GM21619 (cell line): ENCODE results near the gene ALDH1L1.
"Not testable (repeated sequence)": the region's sequence is repeated elsewhere in the genome, so short reads cannot be mapped to it uniquely, and the experiment has no call there.

Experiments used
- ATAC-seq: cut with Tn5 transposase; IDR thresholded peaks from one replicate; pipeline ENCODE4 v1.9.1; 2021; ENCODE audit not compliant: unreplicated experiment

The ALDH1L1 gene

GRCh38 chr3:126108676-126109050 lies 71.7 kb downstream of the ALDH1L1 start:
- no peak for ATAC-seq

DNA sequence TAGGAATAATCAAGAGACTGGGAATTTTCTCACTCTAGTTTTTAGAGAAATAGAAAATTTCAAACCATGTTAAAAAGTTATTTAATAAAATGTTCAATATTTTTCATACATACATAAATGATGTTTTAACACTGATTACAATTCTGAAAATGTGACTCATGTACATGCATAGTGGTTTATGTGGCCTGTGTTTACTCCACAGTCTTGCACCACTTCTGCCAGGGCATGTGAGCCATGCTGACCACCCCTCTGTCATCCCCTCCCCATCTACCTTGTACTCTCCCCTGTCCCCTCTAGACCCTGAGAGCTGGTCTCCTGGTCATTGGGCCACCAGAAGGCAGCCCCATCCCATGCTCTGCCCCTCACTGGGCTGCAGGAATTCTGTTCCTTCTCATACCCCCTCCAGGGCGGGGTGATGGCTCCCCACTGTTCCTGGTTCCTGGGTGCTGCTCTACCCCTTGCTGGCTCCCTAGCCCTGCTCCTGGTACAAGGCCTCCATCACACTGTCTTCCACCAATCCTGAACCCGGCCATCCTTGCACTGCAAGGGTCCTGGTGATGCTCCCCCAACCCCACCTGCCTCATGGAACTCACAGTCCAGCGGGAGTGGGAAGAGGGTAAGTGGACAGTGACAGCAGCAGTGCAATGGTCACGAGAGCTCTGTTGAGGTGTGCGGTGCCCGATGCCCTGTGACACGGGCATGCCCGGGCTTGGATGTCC lies 72.3 kb downstream of the ALDH1L1 start:
- no peak for ATAC-seq

DNA sequence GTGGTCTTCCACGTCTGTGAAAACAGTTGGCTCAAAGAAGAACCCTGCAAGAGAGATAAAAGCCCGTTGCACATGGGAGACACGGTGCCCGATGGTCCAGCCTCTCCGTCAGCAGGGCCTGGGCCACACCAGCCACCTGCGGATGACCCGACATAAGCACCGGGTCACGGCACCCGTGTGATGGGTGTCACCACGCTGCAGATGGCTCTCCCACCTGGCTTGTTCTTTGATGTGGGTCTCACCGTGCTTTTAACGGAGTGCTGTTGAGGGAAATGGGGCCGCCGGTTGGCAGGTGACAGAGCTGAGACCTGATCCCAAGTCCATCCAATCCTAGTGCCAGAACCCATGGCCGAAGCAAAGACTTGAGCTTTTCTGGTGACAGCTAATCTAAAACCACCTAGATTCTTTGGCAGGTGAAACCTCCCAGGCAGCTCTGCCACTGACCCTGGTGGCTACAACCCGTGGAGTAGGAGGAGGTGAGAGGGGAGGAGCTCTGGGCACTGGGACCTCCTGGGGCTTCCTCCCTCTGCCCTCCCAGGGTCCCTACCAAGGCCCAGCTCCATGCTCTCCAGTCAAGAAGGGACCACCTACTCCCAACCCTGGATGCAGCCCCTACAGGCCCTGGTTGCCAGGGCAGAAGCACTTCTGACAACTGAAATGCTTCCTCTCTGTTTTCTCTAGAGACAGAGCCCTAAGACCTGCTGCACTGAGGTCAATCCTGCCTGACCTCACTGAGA lies 73.0 kb downstream of the ALDH1L1 start:
- no peak for ATAC-seq

GRCh38 chr3:126106336-126107202 lies 73.8 kb downstream of the ALDH1L1 start:
- ATAC-seq: no peak

DNA sequence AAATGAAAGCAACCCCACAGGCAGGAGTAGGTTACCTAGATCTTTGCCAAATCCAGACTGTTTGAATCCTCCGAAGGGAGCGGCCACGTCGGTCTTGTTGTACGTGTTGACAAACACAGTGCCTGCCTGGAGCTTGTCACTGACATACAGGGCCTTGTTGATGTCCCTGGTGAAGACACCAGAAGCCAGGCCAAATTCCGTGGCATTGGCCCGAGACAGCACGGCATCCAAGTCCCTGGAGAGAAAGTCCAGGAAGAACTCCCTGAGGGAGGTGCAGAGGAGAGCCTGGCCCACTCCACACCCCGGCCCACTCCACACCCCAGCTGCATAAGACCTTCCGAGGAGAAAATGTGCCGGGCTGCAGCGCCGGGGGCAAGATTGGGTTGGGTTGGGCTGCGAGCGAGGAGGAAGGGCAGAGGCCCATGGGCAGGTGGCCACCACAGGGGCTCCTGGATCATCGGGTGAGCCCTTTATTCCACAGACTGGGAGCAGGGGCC lies 74.6 kb downstream of the ALDH1L1 start:
- ATAC-seq: no peak

- ATAC-seq: no peak
Measured at GRCh38 chr3:126104742-126105605, 75.4 kb downstream of the ALDH1L1 start.

GRCh38 chr3:126104028-126104635 lies 76.3 kb downstream of the ALDH1L1 start:
- ATAC-seq: no peak

DNA sequence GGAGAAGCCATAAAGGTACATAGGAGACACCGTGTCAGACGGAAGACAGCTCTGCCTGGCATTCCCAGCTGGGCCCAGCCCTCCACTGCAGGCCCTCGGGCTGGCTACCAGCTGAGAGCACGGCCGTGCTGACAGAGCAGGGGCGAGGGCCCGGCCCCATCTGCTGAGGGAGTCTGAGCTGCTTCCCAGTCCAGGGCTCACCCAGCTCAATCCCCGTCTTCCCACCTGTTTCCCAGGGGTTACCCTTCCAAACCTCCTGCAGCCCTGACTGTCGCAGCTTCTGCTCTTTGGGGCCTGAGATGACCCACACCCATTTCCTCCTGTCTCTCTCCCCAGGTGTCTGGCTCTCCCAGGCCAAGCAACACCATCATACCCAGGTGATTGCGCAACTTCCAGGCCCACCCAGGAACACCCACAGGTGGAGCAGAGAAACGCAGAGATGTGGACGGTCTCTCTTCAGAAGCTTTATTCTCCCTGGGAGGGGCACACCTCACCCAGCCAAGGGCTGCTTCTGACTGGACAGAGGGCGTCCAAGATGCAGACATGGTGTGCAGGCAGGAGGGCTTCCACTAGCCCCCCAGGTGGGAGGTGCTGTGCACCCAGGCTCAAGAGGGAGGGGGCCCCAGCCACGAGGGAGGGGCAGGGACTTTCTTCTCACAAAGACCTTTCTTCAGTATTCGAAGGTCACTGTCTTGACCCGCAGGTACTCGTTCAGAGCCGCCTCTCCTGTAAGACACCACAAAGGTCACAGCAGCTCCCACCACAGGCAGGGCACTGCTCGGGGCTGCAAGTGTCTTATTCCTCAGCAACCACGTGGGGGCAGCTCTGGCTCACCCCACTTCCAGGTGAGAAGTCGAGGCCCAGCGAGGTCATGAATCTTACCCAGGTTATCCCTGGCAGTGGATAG lies 77.0 kb downstream of the ALDH1L1 start:
- no peak for ATAC-seq

- no peak for ATAC-seq
Measured at GRCh38 chr3:126102530-126102951, 77.8 kb downstream of the ALDH1L1 start.

DNA sequence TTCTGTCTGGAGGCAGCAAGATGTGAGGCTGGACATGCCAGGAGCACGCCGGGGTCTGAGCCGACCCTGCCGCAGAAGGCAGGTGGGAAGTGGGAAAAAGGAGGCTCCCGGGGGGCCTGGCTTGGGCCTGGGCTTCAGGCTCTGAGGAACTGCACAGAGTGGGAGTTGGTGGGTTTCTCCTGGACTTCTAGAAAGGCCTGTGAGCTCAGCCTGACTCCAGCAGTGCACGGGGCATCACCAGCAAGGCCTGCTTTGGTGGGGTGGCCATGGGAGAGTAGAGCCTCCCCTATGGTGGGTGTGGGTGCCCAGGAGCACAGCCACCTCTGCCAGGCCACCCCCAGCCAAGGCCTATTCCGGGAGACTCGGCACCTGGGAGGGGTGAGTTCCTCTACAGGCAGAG lies 78.4 kb downstream of the ALDH1L1 start:
- no peak for ATAC-seq

DNA sequence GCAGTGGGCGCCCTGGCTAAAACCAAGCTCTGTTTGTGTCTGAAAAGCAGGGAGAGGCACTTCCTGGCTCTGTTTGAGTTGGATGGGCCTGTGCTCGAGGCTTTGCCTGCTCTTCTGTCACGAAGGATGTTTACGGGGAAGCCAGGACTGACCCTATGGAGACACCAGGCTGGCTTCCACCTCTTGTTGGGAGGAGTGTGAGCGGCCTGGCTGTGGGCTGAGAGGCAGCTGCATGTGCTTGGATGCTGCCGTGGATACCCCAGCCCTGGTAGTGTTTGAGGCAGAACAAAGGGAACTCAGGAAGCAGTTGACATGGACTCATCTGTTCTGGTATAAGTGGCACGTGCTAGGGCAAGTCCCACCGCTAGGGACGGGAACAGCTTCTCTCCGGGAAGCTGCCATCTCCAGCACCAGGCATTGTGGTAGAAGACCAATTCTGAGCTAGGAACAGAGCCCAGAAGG lies 78.8 kb downstream of the ALDH1L1 start:
- no peak for ATAC-seq

- peak; percentile 67 for ATAC-seq
Measured at GRCh38 chr3:126100634-126101301, 79.6 kb downstream of the ALDH1L1 start.

GRCh38 chr3:126100269-126100633 lies 80.1 kb downstream of the ALDH1L1 start:
- ATAC-seq: no peak

GRCh38 chr3:126098391-126098858 lies 82.0 kb downstream of the ALDH1L1 start:
- ATAC-seq: no peak

- ATAC-seq: no peak
Measured at GRCh38 chr3:126097801-126098200, 82.6 kb downstream of the ALDH1L1 start.

GRCh38 chr3:126096274-126096673 lies 84.1 kb downstream of the ALDH1L1 start:
- not testable (repeated sequence) for ATAC-seq

- not testable (repeated sequence) for ATAC-seq
Measured at GRCh38 chr3:126092128-126092527, 88.3 kb downstream of the ALDH1L1 start.

GRCh38 chr3:126087552-126088175 lies 92.7 kb downstream of the ALDH1L1 start:
- no peak for ATAC-seq
